ENCODE measurements around the gene FBXL7.

The FBXL7 gene

GRCh38 chr5:15899481-15899880 is 399.5 kb downstream of the FBXL7 start:
- H3K4me3 ChIP-seq (ENCODE audit: low read depth in 1 of 2, low read length in 2 of 2), result no peak overlapping the region
- H3K27ac ChIP-seq (ENCODE audit: low read length), result no peak overlapping the region
- TF ChIP-seq EZH2 (IDR thresholded peaks at IDR 0.05; ENCODE audit: borderline replicate concordance, low read depth, low read length, severe bottlenecking) (no peak), CTCF (IDR thresholded peaks at IDR 0.05; ENCODE audit: borderline replicate concordance, extremely low read depth, low read length, poor library complexity, severe bottlenecking) (no peak)
- no peaks in the 10 kb centered on the region for H4K20me1 ChIP-seq (ENCODE audit: insufficient read depth, low read length)
- no peaks in the 10 kb centered on the region for H3K79me2 ChIP-seq (ENCODE audit: insufficient read depth, low read length)
- H3K9me3 ChIP-seq (ENCODE audit: insufficient read depth, low read length, severe bottlenecking), result no peaks in the 10 kb centered on the region
- no peaks in the 10 kb centered on the region for H3K27me3 ChIP-seq (ENCODE audit: insufficient read depth, low read length, poor library complexity)
- H3K36me3 ChIP-seq (ENCODE audit: insufficient read depth, low read length), result no peaks in the 10 kb centered on the region
- ATAC-seq (ENCODE audit: insufficient read depth, low read depth), result no peak
- H2AFZ ChIP-seq (ENCODE audit: low read depth, low read length), result no peak overlapping the region
- DNase-seq, result no peak
- H3K4me2 ChIP-seq (ENCODE audit: insufficient read depth, low read length), result no peak overlapping the region
- H3K4me1 ChIP-seq (ENCODE audit: insufficient read depth, low read length), result no peaks in the 10 kb centered on the region
- no peak overlapping the region for H3K9ac ChIP-seq (ENCODE audit: low read depth, low read length)

DNA sequence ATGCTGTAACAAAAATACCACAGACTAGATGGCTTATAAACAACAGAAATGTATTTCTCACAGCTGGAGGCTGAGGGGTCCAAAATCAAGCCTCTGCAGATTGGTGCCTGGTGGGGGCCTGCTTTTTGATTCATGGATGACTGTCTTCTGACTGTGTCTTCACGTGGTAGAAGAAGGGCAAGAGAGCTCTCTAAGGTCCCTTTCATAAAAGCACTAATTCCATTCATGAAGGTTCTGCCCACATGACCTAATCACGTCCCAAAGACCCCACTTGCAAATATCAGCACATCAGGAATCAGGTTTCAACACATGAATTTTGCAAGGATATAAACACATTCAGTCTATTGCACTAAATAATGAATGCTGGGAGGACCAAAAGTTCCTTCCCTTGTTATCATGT is 401.2 kb downstream of the FBXL7 start:
- Histone ChIP-seq H4K20me1 (ENCODE audit: insufficient read depth, low read length) (no peaks in the 10 kb centered on the region), H3K36me3 (ENCODE audit: insufficient read depth, low read length) (no peaks in the 10 kb centered on the region), H3K9me3 (ENCODE audit: insufficient read depth, low read length, severe bottlenecking) (no peaks in the 10 kb centered on the region), H3K27me3 (ENCODE audit: insufficient read depth, low read length, poor library complexity) (no peaks in the 10 kb centered on the region), H3K4me2 (ENCODE audit: insufficient read depth, low read length) (no peak overlapping the region), H3K4me1 (ENCODE audit: insufficient read depth, low read length) (no peaks in the 10 kb centered on the region), H2AFZ (ENCODE audit: low read depth, low read length) (no peak overlapping the region), H3K9ac (ENCODE audit: low read depth, low read length) (no peak overlapping the region), H3K27ac (ENCODE audit: low read length) (no peak overlapping the region), H3K4me3 (ENCODE audit: low read depth in 1 of 2, low read length in 2 of 2) (no peak overlapping the region), H3K79me2 (ENCODE audit: insufficient read depth, low read length) (no peaks in the 10 kb centered on the region)
- ATAC-seq (ENCODE audit: insufficient read depth, low read depth) (no peak), DNase-seq (no peak)
- TF ChIP-seq EZH2 (IDR thresholded peaks at IDR 0.05; ENCODE audit: borderline replicate concordance, low read depth, low read length, severe bottlenecking) (no peak), CTCF (IDR thresholded peaks at IDR 0.05; ENCODE audit: borderline replicate concordance, extremely low read depth, low read length, poor library complexity, severe bottlenecking) (no peak)

DNA sequence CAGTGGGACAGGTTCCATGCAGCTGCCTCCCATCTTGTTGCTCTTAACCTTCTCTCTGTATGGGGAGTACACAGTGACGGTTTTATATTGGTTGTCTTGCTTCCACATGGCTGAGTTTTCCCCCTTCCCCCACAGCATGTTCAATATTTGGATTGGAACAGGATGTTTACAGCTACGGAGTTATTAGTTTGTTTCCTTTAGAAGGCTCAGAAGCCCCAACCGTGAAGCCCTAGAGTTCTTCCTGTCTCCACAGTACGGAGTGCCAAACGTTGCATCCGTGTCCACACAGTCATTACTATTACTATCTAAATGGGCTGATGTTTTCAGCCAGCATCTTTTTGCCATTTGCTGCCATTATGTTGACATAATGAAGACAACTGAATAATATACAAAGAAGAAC is 402.1 kb downstream of the FBXL7 start:
- no peak overlapping the region for H3K4me3 ChIP-seq (ENCODE audit: low read depth in 1 of 2, low read length in 2 of 2)
- TF ChIP-seq EZH2 (IDR thresholded peaks at IDR 0.05; ENCODE audit: borderline replicate concordance, low read depth, low read length, severe bottlenecking) (no peak), CTCF (IDR thresholded peaks at IDR 0.05; ENCODE audit: borderline replicate concordance, extremely low read depth, low read length, poor library complexity, severe bottlenecking) (no peak)
- H3K27me3 ChIP-seq (ENCODE audit: insufficient read depth, low read length, poor library complexity), result no peaks in the 10 kb centered on the region
- no peaks in the 10 kb centered on the region for H3K79me2 ChIP-seq (ENCODE audit: insufficient read depth, low read length)
- no peaks in the 10 kb centered on the region for H3K9me3 ChIP-seq (ENCODE audit: insufficient read depth, low read length, severe bottlenecking)
- H3K4me2 ChIP-seq (ENCODE audit: insufficient read depth, low read length), result no peak overlapping the region
- H3K36me3 ChIP-seq (ENCODE audit: insufficient read depth, low read length), result no peaks in the 10 kb centered on the region
- H3K4me1 ChIP-seq (ENCODE audit: insufficient read depth, low read length), result no peaks in the 10 kb centered on the region
- no peak overlapping the region for H3K9ac ChIP-seq (ENCODE audit: low read depth, low read length)
- DNase-seq, result no peak
- no peak for ATAC-seq (ENCODE audit: insufficient read depth, low read depth)
- no peak overlapping the region for H3K27ac ChIP-seq (ENCODE audit: low read length)
- no peaks in the 10 kb centered on the region for H4K20me1 ChIP-seq (ENCODE audit: insufficient read depth, low read length)
- no peak overlapping the region for H2AFZ ChIP-seq (ENCODE audit: low read depth, low read length)

All from DND-41 (cell line).